NB4 (cell line): ENCODE measurements around the gene RCC1.

ENCODE experiments used
- CTCF ChIP-seq: IDR thresholded peaks from one replicate; pipeline ENCODE4 v1.5.1; 2012; ENCODE audit warnings: low read depth, low read length
- MAX ChIP-seq: IDR thresholded peaks from 2 replicates; pipeline ENCODE4 v1.6.1; 2011; ENCODE audit warnings: low read depth, low read length
- POLR2A ChIP-seq: IDR thresholded peaks from 2 replicates; pipeline ENCODE4 v1.6.1; 2011; ENCODE audit warnings: mild to moderate bottlenecking; ENCODE audit not compliant: insufficient read length; ENCODE audit errors: extremely low read depth

GRCh38 chr1:28571911-28572310 is 66.1 kb downstream of the RCC1 start:
- TF ChIP-seq POLR2A (no peak), CTCF (no peak), MAX (no peak)
